T-helper 1 cell (primary cell): ENCODE results near the gene SERP2.

Experiments used
- DNase-seq, 5 donors: peaks; one replicate each; pipeline ENCODE4 v3.0.0-alpha.2; 2012 to 2020

Gene SERP2

DNA sequence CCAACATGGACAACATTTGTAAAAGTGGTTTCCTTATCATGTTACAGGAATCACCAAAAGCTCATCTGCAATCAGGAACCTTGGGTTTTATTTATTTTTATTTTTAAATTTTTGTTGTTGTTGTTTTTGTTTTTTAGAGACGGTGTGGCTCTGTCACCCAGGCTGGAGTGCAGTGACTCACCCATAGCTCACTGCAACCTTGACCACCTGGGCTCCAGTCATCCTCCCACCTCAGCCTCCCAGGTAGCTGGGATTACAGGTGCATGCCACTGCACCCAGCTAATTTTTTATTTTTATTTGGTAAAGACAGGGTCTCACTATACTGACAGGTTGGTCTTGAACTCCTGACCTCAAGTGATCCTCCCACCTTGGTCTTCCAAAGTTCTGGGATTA, 13.6 kb upstream of the SERP2 start:
- DNase-seq = no peak

DNA sequence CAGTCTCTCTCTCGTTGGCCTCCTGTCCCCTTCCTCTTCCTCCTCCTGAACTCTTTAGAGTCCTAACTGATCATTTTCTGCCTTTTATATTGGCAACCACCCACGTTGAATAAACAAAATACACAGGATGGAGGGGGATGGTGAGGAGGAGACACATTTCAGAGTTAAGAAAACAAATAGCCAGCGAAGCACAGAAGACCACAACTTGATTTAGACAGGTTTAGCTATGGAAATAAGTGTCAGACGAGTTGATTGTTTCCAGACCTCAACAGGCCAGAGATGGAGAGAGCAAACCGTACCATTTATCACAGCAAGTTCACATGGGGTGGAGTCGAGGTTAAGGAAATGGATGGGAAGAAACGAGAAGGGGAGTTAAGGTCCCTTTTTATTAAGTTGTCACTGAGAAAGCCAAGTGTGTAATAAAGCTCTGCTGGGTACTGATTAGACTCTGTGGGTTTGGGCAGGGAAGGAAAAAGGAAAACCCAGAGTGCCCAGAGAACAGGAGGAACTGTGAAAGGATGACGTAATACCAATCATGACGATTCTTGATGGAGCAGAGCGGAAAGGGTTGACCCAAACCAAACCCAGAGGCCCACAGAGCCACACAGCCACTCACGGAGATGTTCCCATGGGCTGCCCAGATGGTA, 11.1 kb upstream of the SERP2 start:
- DNase-seq = no peak

DNA sequence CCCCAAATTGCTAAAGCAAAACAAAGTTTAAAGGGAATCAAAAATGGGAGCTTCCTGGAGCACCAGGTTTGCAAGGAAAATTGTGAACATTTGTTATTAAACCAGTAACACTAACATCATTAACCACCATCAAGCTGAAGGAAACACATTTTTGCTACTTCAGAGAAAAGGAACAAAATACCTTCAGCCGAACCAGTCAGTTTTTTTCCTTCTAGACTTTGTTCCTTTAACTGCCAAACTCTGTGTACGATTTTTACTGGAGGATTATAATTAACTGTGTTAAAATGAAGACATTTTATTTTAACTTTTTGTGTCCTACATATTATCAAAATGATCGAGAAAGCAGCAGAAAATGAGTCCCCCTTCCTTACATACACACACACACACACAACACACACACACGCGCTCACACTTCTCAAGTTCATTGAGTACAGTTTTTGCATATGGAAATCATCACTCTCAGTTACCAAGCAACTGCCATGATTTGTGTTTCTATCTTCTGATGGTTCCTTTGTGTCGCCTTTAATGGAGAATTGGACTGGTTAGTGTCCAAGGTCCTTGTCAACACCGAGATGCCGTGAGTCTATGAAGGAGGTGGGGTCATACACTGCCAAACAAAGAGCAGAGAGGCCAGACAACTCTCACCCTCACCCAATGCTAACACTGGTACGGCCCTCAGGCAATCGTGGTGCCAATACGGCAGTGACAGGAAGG, 9.8 kb upstream of the SERP2 start:
- DNase-seq = no peak

- no peak for DNase-seq
Measured at GRCh38 chr13:44364345-44365000, 9.2 kb upstream of the SERP2 start.

- DNase-seq = no peak
Measured at GRCh38 chr13:44365008-44365407, 8.6 kb upstream of the SERP2 start.

DNA sequence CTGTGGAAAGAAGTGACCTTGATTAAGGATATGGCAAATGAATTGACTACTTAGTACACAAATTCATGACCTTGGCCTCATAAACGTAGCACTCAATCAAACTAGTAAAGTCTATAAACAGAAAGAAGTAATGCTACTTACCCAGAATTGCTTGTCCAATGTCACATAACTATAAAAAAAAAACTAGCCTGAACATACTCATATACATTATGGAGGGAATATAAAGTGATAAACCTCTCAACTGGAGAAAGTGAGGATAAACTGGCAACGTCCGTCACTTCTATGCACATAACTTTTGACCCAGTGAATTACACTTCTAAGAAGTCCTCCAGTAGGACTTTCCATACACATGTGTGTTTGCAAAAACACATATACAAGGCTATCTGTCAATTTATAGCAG, 7.7 kb upstream of the SERP2 start:
- no peak for DNase-seq

- no peak for DNase-seq
Measured at GRCh38 chr13:44368062-44368591, 5.5 kb upstream of the SERP2 start.

GRCh38 chr13:44368599-44369368, 4.8 kb upstream of the SERP2 start:
- no peak for DNase-seq

DNA sequence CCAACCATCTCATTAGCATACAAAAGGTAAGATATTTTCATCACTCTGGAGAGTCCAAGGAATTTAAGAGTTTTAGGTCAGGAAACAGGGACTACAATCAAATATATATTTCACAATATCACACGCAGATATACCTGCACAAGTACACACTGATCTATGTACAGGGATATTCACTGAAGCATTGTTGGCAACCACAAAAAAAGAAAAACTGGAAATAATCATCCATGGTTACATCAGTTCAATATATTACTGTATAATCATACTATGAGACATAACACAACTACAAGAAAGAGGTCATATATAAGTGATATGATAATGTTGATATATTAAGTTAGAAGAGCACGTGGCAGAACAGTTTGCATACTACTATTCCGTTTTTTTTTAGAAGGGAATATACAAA, 2.2 kb upstream of the SERP2 start:
- no peak for DNase-seq

- DNase-seq = no peak
Measured at GRCh38 chr13:44373247-44373600, 400 bp upstream of the SERP2 start.

- no peak for DNase-seq
Measured at GRCh38 chr13:44374348-44374712, 706 bp downstream of the SERP2 start.

- no peak for DNase-seq
Measured at GRCh38 chr13:44378277-44378676, 4.7 kb downstream of the SERP2 start.

DNA sequence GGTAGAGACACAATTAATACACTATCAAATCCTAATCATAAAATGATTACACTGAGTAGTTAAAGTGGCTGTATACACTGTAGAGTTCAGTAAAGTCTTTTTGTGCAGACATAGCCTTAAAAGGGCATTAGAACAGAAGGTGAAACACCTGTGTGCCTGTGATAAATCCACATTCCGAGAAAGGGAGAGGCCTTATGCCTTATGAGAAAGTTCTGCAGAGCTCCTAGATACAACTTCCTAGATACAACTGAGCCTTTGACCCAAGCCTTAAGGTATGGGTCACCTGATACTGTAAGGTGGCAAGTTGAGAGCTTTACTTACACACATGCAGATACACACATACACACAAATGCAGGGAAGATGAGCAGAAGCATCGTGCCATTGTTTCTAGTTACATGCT, 6.3 kb downstream of the SERP2 start:
- DNase-seq = no peak

- no peak for DNase-seq
Measured at GRCh38 chr13:44380404-44381165, 7.0 kb downstream of the SERP2 start.

DNA sequence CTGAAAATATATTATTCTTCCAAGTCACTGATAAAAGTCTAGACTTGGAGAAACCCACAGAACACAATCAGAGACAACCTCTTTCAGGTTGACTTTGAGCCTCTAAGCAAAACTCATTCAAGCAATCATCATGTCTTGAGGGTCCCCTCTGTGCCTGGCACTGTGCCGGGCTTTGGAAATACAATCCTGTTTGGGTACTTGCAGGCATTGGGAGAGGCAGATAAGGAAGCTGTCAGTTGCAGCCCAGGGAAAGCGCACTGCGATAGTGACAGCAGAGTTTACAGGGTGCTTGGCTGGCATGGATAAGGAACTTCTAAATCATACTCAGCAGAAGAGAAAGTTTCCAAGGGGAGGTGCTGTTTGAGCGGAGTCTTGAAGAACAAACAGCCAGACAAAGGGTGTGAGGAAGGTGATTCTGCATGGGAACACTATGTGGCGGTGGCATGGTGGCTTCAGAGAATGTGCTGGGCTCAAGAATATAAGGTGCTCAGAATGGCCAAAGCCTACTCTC, 9.1 kb downstream of the SERP2 start:
- DNase-seq = no peak

- DNase-seq = no peak
Measured at GRCh38 chr13:44383945-44384344, 10.3 kb downstream of the SERP2 start.

DNA sequence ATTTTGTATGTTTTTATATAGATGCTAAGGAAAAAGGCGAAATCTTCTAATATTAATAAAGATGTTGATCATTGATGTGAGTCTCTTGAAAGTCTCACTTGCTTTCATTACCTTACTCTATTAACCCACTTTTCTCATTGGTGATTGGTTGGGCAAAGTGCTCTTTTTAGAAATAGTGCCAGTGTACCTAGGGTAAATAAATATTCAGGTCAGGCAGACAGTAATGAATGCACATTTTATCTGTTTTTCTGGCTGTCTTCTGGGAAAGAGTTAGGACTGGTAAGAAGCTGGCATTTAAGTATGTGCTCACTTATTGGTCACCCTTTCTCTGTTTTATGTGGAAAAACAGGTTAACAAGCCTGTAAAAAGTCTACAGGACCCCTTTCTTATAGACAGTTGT, 11.2 kb downstream of the SERP2 start:
- no peak for DNase-seq

DNA sequence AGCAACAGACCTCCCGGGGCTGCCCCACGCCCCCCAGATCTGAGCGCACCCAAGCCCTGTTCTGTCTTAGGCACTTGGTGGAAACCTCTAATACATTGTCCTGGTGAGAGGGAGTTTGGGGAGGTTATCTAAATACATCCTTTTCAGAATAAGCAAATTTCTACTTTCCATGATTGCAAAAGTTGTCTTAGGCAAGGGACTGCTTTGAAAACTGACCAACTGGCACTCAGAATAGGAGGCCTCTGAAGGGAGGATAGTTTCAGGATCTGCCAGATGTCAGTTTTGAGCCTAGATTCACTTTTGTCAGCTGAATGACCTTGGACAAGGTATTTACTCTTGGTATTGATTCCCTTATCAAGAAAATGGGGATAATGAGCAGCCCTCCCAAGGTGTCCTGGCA, 11.8 kb downstream of the SERP2 start:
- DNase-seq = no peak

GRCh38 chr13:44385847-44386246, 12.2 kb downstream of the SERP2 start:
- no peak for DNase-seq

- no peak for DNase-seq
Measured at GRCh38 chr13:44386913-44387556, 13.4 kb downstream of the SERP2 start.

DNA sequence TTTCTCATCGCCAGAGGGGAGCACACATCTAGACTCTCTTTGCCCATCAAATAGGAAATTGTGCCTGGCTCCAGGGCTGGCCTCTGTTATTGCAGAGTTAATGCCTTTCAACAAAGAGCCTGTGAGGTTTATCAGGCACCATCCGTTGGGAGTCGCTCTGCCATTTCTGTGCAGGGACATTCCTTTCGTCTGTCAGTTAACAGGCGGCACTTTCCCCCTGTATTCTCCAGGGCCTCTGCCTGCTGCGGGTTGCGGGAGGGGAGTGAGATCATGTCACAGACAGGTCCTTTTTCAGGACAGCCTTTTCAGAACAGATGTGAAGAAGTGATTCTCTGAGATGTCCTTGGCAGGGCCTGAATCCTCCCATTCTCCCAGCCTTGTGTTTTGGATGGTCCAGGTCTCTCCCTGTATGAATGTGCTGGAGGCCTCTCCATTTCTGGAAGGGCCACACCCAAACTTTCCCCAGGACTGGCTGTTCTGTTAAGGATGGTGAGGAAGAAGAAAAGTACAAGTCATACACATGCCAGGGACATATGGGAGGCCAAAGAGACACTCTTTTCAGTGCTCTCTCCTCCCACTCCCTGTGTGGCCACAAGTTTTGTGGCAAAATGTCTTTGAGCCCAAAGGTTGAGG, 14.9 kb downstream of the SERP2 start:
- DNase-seq = no peak
